IPS-11a (cell line): ENCODE results near the gene TMEM30B.
"Not testable (repeated sequence)": the region's sequence is repeated elsewhere in the genome, so short reads cannot be mapped to it uniquely, and the experiment has no call there.

Source experiments
- H3K4me3 ChIP-seq: one replicate; pipeline ENCODE4 v1.5.1; 2013; ENCODE audit warnings: low read depth, low read length, control low read depth

TMEM30B gene

GRCh38 chr14:61266891-61267740 is 14.0 kb downstream of the TMEM30B start:
- no peak overlapping the region for H3K4me3 ChIP-seq

GRCh38 chr14:61266436-61266835 is 14.7 kb downstream of the TMEM30B start:
- no peak overlapping the region for H3K4me3 ChIP-seq

GRCh38 chr14:61264651-61265050 is 16.5 kb downstream of the TMEM30B start:
- no peak overlapping the region for H3K4me3 ChIP-seq

- no peak overlapping the region for H3K4me3 ChIP-seq
Observed at GRCh38 chr14:61264010-61264571, 17.0 kb downstream of the TMEM30B start.

GRCh38 chr14:61262082-61262481 is 19.1 kb downstream of the TMEM30B start:
- H3K4me3 ChIP-seq, result no peak overlapping the region

GRCh38 chr14:61260939-61261776 is 20.0 kb downstream of the TMEM30B start:
- H3K4me3 ChIP-seq, result no peak overlapping the region

GRCh38 chr14:61258985-61259384 is 22.2 kb downstream of the TMEM30B start:
- H3K4me3 ChIP-seq, result no peak overlapping the region

- no peak overlapping the region for H3K4me3 ChIP-seq
Observed at GRCh38 chr14:61257469-61258057, 23.6 kb downstream of the TMEM30B start.

- no peak overlapping the region for H3K4me3 ChIP-seq
Observed at GRCh38 chr14:61256826-61257468, 24.2 kb downstream of the TMEM30B start.

- no peak overlapping the region for H3K4me3 ChIP-seq
Observed at GRCh38 chr14:61255968-61256367, 25.2 kb downstream of the TMEM30B start.

- H3K4me3 ChIP-seq, result no peak overlapping the region
Observed at GRCh38 chr14:61254808-61255526, 26.2 kb downstream of the TMEM30B start.

GRCh38 chr14:61253064-61253738 is 27.9 kb downstream of the TMEM30B start:
- no peak overlapping the region for H3K4me3 ChIP-seq

- H3K4me3 ChIP-seq, result no peak overlapping the region
Observed at GRCh38 chr14:61252369-61253063, 28.6 kb downstream of the TMEM30B start.

GRCh38 chr14:61250063-61250462 is 31.1 kb downstream of the TMEM30B start:
- H3K4me3 ChIP-seq, result no peak overlapping the region

- H3K4me3 ChIP-seq, result no peak overlapping the region
Observed at GRCh38 chr14:61247935-61248334, 33.2 kb downstream of the TMEM30B start.

- no peak overlapping the region for H3K4me3 ChIP-seq
Observed at GRCh38 chr14:61246721-61247120, 34.4 kb downstream of the TMEM30B start.

GRCh38 chr14:61244009-61244408 is 37.1 kb downstream of the TMEM30B start:
- H3K4me3 ChIP-seq, result no peak overlapping the region

GRCh38 chr14:61240206-61240605 is 40.9 kb downstream of the TMEM30B start:
- no peak overlapping the region for H3K4me3 ChIP-seq

GRCh38 chr14:61239285-61239684 is 41.9 kb downstream of the TMEM30B start:
- not testable (repeated sequence) for H3K4me3 ChIP-seq
